SHP77 (cell line): ENCODE results near the gene MLPH.

Experiments
- DNase-seq, 2 experiments: peaks; one replicate each; lab custom pipeline; 2025; lab: John Stamatoyannopoulos, UW

Gene MLPH

GRCh38 chr2:237546040-237546875 lies 59.2 kb downstream of the MLPH start:
- DNase-seq: no peak

GRCh38 chr2:237546876-237547395 lies 59.9 kb downstream of the MLPH start:
- DNase-seq: no peak

- DNase-seq: no peak
Measured at GRCh38 chr2:237547841-237548416, 60.9 kb downstream of the MLPH start.

GRCh38 chr2:237549216-237549615 lies 62.2 kb downstream of the MLPH start:
- no peak for DNase-seq

- no peak for DNase-seq
Measured at GRCh38 chr2:237549643-237550415, 62.8 kb downstream of the MLPH start.

- no peak for DNase-seq
Measured at GRCh38 chr2:237551071-237551574, 64.1 kb downstream of the MLPH start.

- no peak for DNase-seq
Measured at GRCh38 chr2:237552908-237553307, 65.9 kb downstream of the MLPH start.

GRCh38 chr2:237553948-237554347 lies 66.9 kb downstream of the MLPH start:
- no peak for DNase-seq

- no peak for DNase-seq
Measured at GRCh38 chr2:237555560-237555959, 68.5 kb downstream of the MLPH start.

- DNase-seq: no peak
Measured at GRCh38 chr2:237556773-237557632, 70.0 kb downstream of the MLPH start.

GRCh38 chr2:237557633-237558015 lies 70.6 kb downstream of the MLPH start:
- DNase-seq: no peak

GRCh38 chr2:237558961-237559641 lies 72.0 kb downstream of the MLPH start:
- DNase-seq: peak; percentile 50 to 79

- no peak for DNase-seq
Measured at GRCh38 chr2:237561221-237561620, 74.2 kb downstream of the MLPH start.

- DNase-seq: no peak
Measured at GRCh38 chr2:237563816-237564215, 76.8 kb downstream of the MLPH start.

GRCh38 chr2:237564526-237565131 lies 77.6 kb downstream of the MLPH start:
- DNase-seq: no peak

GRCh38 chr2:237565974-237566373 lies 78.9 kb downstream of the MLPH start:
- no peak for DNase-seq

- DNase-seq: no peak
Measured at GRCh38 chr2:237566401-237567235, 79.6 kb downstream of the MLPH start, which contains the start of gene PRLH. Gene PRLH (plus strand): TSS chr2:237566574. CDS start chr2:237566574, 0 bp downstream.

- no peak for DNase-seq
Measured at GRCh38 chr2:237567276-237568029, 80.4 kb downstream of the MLPH start.
